GM18505 (cell line): ENCODE measurements around the gene LNX2.

Experiments
- ATAC-seq: cut with Tn5 transposase; IDR thresholded peaks from one replicate; pipeline ENCODE4 v1.9.1; 2021; ENCODE audit not compliant: unreplicated experiment
- POLR2A ChIP-seq: IDR thresholded peaks from 4 replicates; pipeline ENCODE4 v1.6.1; 2011; ENCODE audit warnings: borderline replicate concordance; ENCODE audit not compliant: insufficient read depth, insufficient read length; ENCODE audit errors: extremely low read depth

The LNX2 gene

DNA sequence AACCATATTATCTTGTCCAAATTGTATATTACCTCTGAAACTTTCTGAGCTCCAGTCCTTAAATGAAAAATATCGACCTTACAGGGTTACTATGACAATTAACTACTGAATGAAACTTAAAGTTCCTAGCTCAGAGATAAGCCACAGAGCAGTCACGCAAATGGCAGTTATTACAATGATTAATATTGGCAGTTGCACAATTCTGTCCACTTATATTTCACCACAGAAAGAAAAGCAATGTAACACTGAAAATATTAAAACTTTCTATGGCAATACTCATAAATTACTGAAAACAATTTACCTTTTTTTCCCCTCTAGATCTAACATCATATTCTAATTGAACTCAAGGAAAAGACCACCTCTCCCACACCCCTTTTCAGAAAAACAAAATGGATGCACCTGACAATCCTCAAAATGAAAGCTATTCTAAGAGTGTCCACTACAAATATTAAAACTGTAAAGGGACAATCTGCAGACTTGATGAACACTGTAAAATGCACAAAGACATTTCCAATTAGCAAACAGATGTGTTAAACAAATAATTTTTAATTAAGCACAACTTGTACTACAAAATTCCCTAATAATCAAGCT lies 14.6 kb downstream of the LNX2 start:
- TF ChIP-seq POLR2A: no peak
- no peak for ATAC-seq

- ATAC-seq: no peak
- TF ChIP-seq POLR2A: no peak
Measured at GRCh38 chr13:27605099-27605498, 15.2 kb downstream of the LNX2 start.

- ATAC-seq: no peak
- TF ChIP-seq POLR2A: no peak
Measured at GRCh38 chr13:27601803-27602202, 18.5 kb downstream of the LNX2 start.

DNA sequence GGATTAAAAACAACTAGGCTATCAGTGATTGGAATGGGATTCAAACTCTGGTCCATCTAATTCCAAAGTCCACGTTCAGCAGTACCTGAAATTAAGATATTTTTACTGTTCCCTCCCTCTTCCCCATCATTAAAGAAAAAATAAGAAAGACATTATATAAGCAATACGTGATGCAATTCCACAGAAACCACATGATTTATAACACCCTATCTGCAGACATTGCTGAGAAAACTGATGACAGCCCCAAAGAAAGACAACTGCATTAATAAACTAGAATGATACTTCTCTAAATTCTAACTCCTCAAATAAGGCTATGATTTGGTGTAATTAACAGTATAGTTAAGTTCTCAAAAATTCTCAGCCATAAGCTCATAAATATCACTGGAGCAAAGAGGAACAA lies 19.1 kb downstream of the LNX2 start:
- no peak for TF ChIP-seq POLR2A
- ATAC-seq: no peak

GRCh38 chr13:27600711-27601110 lies 19.6 kb downstream of the LNX2 start:
- TF ChIP-seq POLR2A: no peak
- no peak for ATAC-seq

GRCh38 chr13:27599845-27600553 lies 20.3 kb downstream of the LNX2 start:
- no peak for ATAC-seq
- no peak for TF ChIP-seq POLR2A

- TF ChIP-seq POLR2A: no peak
- no peak for ATAC-seq
Measured at GRCh38 chr13:27599096-27599495, 21.2 kb downstream of the LNX2 start.

DNA sequence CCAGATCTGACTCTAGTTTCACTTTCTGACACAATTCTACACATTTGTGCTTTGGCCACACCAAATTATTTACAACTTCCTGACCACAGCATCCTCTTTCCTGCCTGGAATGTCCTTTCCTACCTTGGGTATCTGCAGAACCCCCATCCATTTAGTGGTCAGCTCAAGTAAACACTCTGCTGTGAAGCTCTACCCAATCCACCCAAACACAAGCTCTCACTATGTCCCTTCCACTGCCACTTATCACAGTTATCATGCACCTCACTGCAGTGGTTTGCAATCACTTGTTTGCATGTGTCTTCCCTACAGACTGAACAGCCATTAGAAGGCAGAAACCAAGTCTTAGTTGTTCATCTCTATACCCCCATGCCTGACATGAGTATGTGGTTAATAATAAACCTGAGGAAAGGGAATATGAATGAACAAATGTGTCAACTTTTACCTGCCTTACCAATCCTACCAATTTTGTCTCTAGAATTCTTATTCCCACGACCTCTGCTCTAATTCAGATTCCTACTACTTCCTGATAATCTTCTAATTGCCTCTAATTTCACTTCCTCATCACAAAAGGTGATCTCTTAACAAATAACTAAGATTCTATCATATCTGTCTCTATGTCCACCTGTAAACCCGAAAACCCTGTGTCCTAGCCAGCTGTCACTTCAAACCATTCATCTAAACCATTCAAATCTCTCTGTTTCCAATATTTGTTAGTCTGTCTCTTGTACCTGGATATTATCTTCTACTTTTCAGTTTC lies 25.1 kb downstream of the LNX2 start:
- TF ChIP-seq POLR2A: no peak
- no peak for ATAC-seq

DNA sequence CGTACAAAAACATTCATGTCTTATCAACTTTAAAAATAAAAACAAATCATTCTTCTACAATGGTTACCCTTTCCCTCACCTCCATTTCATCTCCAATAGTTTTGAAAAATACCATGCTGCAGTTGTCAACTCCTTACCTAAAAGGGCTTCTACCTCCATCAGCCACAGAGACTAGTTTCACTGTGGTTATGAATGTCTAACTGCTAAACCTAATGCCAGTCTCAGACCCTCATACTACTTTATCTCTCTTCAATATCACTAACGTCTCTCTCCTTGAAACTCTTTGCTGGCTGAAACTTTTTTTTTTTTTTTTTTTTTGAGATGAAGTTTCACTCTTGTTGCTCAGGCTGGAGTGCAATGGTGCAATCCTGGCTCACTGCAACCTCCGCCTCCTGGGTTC lies 27.1 kb downstream of the LNX2 start:
- ATAC-seq: peak; percentile 53
- no peak for TF ChIP-seq POLR2A

DNA sequence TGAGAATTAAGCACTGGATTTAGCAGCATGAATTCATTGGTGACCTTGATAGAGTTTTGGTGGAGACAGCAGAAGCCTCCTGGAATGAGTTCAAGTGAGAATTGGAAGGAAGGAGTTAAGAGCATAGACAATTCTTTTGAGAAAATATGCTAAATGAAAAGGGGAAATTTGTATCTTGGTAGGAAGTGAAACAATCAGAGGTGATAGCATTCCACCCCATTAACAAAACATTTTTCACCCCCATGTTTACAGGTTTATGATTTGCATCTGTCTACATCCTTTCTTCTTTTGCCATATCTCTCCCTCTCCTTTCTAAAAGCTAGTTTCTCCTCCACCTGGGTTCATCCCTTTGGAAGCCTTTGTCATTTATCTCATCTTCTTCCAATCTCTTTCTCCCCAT lies 27.5 kb downstream of the LNX2 start:
- no peak for TF ChIP-seq POLR2A
- ATAC-seq: no peak

DNA sequence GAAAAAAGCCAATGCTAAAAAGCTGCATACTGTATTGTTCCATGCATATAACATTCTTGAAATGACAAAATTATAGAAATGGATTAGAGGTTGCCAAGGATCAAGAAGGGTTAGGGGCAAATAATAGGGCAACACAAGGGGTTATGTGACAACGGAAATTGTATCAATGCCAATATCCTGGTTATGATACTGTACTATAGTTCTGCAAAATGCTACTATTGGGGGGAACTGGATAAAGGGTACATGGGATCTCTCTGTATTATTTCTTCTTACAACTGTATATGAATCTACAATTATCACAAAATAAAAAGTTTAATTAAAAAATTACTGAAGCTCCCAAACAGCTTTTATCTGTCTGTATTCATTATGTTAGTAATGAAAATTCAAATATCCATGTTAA lies 31.9 kb downstream of the LNX2 start:
- no peak for ATAC-seq
- TF ChIP-seq POLR2A: no peak

- no peak for ATAC-seq
- TF ChIP-seq POLR2A: no peak
Measured at GRCh38 chr13:27587095-27587746, 33.1 kb downstream of the LNX2 start.

- TF ChIP-seq POLR2A: no peak
- no peak for ATAC-seq
Measured at GRCh38 chr13:27583645-27584044, 36.7 kb downstream of the LNX2 start.
